ENCODE data around the gene SAP25. TPM values are rescaled to one million over a fixed set of nuclear protein-coding genes. Genes with fewer than 3 reads are reported as not detected.
"Not testable (repeated sequence)": the region's sequence is repeated elsewhere in the genome, so short reads cannot be mapped to it uniquely, and the experiment has no call there.

Gene SAP25
- total RNA-seq, 1 donor from 2014 or later = 1.9 TPM

DNA sequence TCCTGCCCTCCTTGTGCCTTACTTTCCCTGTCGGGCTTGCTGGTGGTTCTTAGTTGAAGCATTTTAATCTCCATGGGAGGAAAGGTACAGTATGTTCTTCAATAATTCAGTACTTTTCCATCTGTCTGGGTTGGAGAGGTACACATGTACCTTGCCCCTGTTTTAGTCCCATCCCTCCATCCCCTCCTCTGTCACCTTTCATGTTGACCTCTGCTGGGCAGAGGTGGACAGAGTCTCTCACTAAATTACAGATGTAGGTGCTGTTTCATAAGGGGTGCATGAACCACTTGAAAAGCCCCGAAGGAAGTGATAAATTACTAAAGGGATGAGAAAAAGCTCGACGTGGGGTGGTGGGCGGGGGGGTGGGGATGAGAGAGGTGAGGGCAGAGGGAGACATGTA lies 29.3 kb downstream of the SAP25 start:
- H3K36me3 ChIP-seq (ENCODE audit: insufficient read depth, low read length) = no peaks in the 10 kb centered on the region
- H3K9me3 ChIP-seq (ENCODE audit: insufficient read depth, low read depth, low read length) = no peaks in the 10 kb centered on the region
- no peak for FAIRE-seq
- Mint-ChIP-seq H3K4me3 (ENCODE audit: unreplicated experiment) (no peak overlapping the region), H3K4me1 (ENCODE audit: low read depth, unreplicated experiment) (peaks cover 41% of the 10 kb centered on the region), H3K27ac (ENCODE audit: unreplicated experiment) (peak overlapping the region; percentile 90), H3K36me3 (ENCODE audit: low read depth, unreplicated experiment) (no peaks in the 10 kb centered on the region), H3K27me3 (ENCODE audit: low read depth, unreplicated experiment) (no peaks in the 10 kb centered on the region), H3K9me3 (ENCODE audit: unreplicated experiment) (no peaks in the 10 kb centered on the region)
- H3K79me2 ChIP-seq (ENCODE audit: insufficient read depth, low read length) = peaks cover 24% of the 10 kb centered on the region
- no peak overlapping the region for H3K27ac ChIP-seq (ENCODE audit: low read depth, low read length)
- H3K4me2 ChIP-seq (ENCODE audit: low read length) = no peak overlapping the region
- H3K9ac ChIP-seq (ENCODE audit: low read length) = no peak overlapping the region
- no peaks in the 10 kb centered on the region for H4K20me1 ChIP-seq (ENCODE audit: insufficient read depth, low read length)
- H3K27me3 ChIP-seq (ENCODE audit: insufficient read depth, low read length) = no peaks in the 10 kb centered on the region
- no peak for DNase-seq (ENCODE audit: low read depth)
- H2AFZ ChIP-seq (ENCODE audit: low read depth, low read length) = no peak overlapping the region
- TF ChIP-seq, protein P1, sequence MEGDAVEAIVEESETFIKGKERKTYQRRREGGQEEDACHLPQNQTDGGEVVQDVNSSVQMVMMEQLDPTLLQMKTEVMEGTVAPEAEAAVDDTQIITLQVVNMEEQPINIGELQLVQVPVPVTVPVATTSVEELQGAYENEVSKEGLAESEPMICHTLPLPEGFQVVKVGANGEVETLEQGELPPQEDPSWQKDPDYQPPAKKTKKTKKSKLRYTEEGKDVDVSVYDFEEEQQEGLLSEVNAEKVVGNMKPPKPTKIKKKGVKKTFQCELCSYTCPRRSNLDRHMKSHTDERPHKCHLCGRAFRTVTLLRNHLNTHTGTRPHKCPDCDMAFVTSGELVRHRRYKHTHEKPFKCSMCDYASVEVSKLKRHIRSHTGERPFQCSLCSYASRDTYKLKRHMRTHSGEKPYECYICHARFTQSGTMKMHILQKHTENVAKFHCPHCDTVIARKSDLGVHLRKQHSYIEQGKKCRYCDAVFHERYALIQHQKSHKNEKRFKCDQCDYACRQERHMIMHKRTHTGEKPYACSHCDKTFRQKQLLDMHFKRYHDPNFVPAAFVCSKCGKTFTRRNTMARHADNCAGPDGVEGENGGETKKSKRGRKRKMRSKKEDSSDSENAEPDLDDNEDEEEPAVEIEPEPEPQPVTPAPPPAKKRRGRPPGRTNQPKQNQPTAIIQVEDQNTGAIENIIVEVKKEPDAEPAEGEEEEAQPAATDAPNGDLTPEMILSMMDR (IDR thresholded peaks at IDR 0.05; ENCODE audit: insufficient read depth, low read depth, low read length) = no peak
- TF ChIP-seq EZH2 (IDR thresholded peaks at IDR 0.05; ENCODE audit: insufficient read depth, low read length) = no peak
- H3K4me3 ChIP-seq (ENCODE audit: insufficient read depth, low read depth, low read length) = no peak overlapping the region
- peaks cover 34% of the 10 kb centered on the region for H3K4me1 ChIP-seq (ENCODE audit: insufficient read depth, low read length)

DNA sequence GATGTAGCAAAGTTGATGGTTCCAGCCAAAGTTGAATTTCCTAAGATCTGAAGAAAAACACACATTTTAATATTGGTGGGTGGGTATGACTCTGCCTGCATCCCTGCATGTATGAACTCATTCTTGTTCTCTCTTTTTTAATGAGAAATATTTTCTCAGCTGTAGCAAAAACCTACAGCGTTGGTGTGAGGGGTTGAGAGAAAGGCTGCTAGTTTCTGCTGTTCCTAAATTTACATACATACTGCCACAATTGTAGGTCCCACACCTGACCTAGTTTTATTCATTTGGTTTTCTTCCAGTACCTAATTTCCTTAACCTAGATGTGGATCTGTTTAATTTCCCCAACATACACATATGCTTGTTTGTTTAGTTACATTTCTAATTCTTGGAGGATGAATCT lies 30.1 kb downstream of the SAP25 start:
- Histone ChIP-seq H3K4me2 (ENCODE audit: low read length) (no peak overlapping the region), H4K20me1 (ENCODE audit: insufficient read depth, low read length) (no peaks in the 10 kb centered on the region), H2AFZ (ENCODE audit: low read depth, low read length) (no peak overlapping the region), H3K9me3 (ENCODE audit: insufficient read depth, low read depth, low read length) (no peaks in the 10 kb centered on the region), H3K4me3 (ENCODE audit: insufficient read depth, low read depth, low read length) (no peak overlapping the region), H3K27ac (ENCODE audit: low read depth, low read length) (no peak overlapping the region), H3K36me3 (ENCODE audit: insufficient read depth, low read length) (no peaks in the 10 kb centered on the region), H3K4me1 (ENCODE audit: insufficient read depth, low read length) (peaks cover 35% of the 10 kb centered on the region), H3K79me2 (ENCODE audit: insufficient read depth, low read length) (peaks cover 24% of the 10 kb centered on the region), H3K9ac (ENCODE audit: low read length) (no peak overlapping the region), H3K27me3 (ENCODE audit: insufficient read depth, low read length) (no peaks in the 10 kb centered on the region)
- FAIRE-seq = no peak
- Mint-ChIP-seq H3K4me3 (ENCODE audit: unreplicated experiment) (no peak overlapping the region), H3K4me1 (ENCODE audit: low read depth, unreplicated experiment) (peaks cover 39% of the 10 kb centered on the region), H3K9me3 (ENCODE audit: unreplicated experiment) (no peaks in the 10 kb centered on the region), H3K27me3 (ENCODE audit: low read depth, unreplicated experiment) (no peaks in the 10 kb centered on the region), H3K27ac (ENCODE audit: unreplicated experiment) (no peak overlapping the region), H3K36me3 (ENCODE audit: low read depth, unreplicated experiment) (no peaks in the 10 kb centered on the region)
- no peak for DNase-seq (ENCODE audit: low read depth)
- TF ChIP-seq, protein P1 (IDR thresholded peaks at IDR 0.05; ENCODE audit: insufficient read depth, low read depth, low read length) = no peak
- TF ChIP-seq EZH2 (IDR thresholded peaks at IDR 0.05; ENCODE audit: insufficient read depth, low read length) = no peak

DNA sequence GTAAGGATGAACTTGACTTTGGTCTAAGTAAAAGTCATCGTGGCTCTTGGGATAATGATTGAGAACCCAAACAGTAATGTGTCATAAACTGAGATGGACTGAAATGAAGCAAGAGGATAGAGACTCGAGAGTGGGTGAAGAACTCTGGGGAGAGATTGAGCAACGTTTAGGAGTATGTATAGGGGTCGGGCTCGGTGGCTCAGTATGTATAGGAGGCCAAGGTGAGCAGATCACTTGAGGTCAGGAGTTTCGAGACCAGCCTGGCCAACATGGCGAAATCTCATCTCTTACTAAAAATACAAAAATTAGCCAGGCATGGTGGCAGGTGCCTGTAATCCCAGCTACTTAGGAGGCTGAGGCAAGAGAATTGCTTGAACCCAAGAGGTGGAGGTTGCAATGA lies 32.4 kb downstream of the SAP25 start:
- H3K4me2 ChIP-seq (ENCODE audit: low read length); H3K9me3 ChIP-seq (ENCODE audit: insufficient read depth, low read depth, low read length); H3K4me3 Mint-ChIP-seq (ENCODE audit: unreplicated experiment); H3K27ac ChIP-seq (ENCODE audit: low read depth, low read length); DNase-seq (ENCODE audit: low read depth); FAIRE-seq; H2AFZ ChIP-seq (ENCODE audit: low read depth, low read length); H3K27ac Mint-ChIP-seq (ENCODE audit: unreplicated experiment); H3K27me3 Mint-ChIP-seq (ENCODE audit: low read depth, unreplicated experiment); H3K36me3 Mint-ChIP-seq (ENCODE audit: low read depth, unreplicated experiment); H3K4me3 ChIP-seq (ENCODE audit: insufficient read depth, low read depth, low read length); H4K20me1 ChIP-seq (ENCODE audit: insufficient read depth, low read length); H3K9me3 Mint-ChIP-seq (ENCODE audit: unreplicated experiment); H3K27me3 ChIP-seq (ENCODE audit: insufficient read depth, low read length); H3K36me3 ChIP-seq (ENCODE audit: insufficient read depth, low read length); H3K9ac ChIP-seq (ENCODE audit: low read length): not testable (repeated sequence)
- H3K4me1 Mint-ChIP-seq (ENCODE audit: low read depth, unreplicated experiment) = peaks cover 21% of the 10 kb centered on the region
- Histone ChIP-seq H3K79me2 (ENCODE audit: insufficient read depth, low read length) (peaks cover 24% of the 10 kb centered on the region), H3K4me1 (ENCODE audit: insufficient read depth, low read length) (peaks cover 21% of the 10 kb centered on the region)

Measured in astrocyte (in vitro differentiated cells and primary cell).